GM18511 (cell line): ENCODE measurements around the gene NUBPL.
"Not testable (repeated sequence)": the region's sequence is repeated elsewhere in the genome, so short reads cannot be mapped to it uniquely, and the experiment has no call there.

Experiments
- ATAC-seq: cut with Tn5 transposase; IDR thresholded peaks from one replicate; pipeline ENCODE4 v1.9.1; 2021; ENCODE audit warnings: mild to moderate bottlenecking, moderate library complexity; ENCODE audit not compliant: unreplicated experiment

NUBPL gene

DNA sequence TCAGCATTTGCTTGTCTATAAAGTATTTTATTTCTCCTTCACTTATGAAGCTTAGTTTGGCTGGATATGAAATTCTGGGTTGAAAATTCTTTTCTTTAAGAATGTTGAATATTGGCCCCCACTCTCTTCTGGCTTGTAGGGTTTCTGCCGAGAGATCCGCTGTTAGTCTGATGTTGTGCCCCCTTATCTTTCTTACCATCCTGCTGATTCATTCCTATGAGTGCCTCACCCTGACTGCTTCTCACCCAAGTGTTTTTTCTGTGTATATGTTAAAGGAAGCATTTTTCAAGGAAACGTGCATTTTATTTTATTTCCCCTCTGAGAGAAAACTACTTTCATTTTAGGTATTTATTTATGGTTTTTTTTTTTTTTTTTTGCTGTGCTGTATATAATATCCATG, 236.7 kb downstream of the NUBPL start:
- not testable (repeated sequence) for ATAC-seq

DNA sequence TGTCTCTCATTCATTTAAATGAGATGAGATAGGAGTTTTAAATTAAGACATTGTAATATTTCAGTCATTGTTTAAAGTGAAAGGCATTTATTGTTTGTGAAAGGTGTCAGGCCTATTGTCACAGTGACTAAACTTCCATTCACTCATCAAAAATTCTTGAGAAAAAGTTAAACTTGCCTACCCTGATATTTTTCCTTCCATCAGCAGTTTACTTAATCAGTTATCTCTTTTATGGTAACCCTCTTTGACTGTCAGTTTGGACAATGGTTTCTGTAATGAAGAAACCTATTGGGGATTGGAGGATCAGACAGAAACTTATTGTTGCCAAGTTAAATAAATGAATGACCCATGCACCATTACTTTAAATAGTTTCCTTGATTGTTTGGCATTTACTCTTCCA, 241.6 kb downstream of the NUBPL start:
- ATAC-seq, result no peak

- ATAC-seq, result no peak
These were observed 245.0 kb downstream of the NUBPL start for GRCh38 chr14:31806249-31806648.

- not testable (repeated sequence) for ATAC-seq
These were observed 250.8 kb downstream of the NUBPL start for GRCh38 chr14:31811693-31812628.

DNA sequence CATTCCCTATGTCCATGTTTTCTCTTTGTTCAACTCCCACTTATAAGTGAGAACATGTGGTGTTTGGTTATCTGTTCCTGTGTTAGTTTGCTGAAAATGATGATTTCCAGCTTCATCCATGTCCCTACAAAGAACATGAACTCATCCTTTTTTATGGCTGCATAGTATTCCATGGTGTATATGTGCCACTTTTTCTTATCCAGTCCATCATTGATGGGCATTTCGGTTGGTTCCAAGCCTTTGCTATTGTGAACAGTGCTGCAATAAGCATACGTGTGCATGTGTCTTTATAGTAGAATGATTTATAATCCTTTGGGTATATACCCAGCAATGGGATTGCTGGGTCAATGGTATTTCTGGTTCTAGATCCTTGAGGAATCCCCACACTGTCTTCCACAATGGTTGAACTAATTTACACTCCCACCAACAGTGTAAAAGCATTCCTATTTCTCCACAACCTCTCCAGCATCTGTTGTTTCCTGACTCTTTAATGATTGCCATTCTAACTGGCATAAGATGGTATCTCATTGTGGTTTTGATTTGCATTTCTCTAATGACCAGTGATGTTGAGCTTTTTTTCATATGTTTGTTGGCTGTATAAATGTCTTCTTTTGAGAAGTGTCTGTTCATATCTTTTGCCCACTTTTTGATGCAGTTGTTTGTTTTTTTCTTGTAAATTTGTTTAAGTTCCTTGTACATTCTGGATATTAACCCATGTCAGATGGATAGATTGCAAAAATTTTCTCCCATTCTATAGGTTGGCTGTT, 252.7 kb downstream of the NUBPL start:
- ATAC-seq, result not testable (repeated sequence)

DNA sequence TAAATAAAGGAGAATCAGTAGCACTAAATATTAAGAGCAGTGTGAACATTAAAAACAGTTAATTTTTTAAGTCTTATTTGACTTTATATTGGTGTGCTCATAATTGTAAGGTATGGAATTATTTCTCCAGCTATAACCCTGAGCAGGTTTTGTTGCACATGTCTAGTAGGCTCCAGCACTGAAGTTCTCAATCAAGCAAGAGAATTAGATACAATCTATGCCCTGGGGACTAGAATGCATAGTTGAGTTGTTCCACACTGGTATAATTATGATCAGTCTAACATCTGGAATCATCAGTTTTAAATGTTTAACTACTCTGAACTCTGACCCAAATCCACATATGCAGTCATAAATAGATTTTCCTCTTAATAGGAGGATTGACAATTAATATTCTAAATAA, 258.1 kb downstream of the NUBPL start:
- no peak for ATAC-seq

- no peak for ATAC-seq
These were observed 264.3 kb downstream of the NUBPL start for GRCh38 chr14:31825459-31825858.

- ATAC-seq, result no peak
These were observed 266.1 kb downstream of the NUBPL start for GRCh38 chr14:31827325-31827724.

- ATAC-seq, result no peak
These were observed 268.0 kb downstream of the NUBPL start for GRCh38 chr14:31828946-31829868.

- ATAC-seq, result no peak
These were observed 273.4 kb downstream of the NUBPL start for GRCh38 chr14:31834616-31835015.

DNA sequence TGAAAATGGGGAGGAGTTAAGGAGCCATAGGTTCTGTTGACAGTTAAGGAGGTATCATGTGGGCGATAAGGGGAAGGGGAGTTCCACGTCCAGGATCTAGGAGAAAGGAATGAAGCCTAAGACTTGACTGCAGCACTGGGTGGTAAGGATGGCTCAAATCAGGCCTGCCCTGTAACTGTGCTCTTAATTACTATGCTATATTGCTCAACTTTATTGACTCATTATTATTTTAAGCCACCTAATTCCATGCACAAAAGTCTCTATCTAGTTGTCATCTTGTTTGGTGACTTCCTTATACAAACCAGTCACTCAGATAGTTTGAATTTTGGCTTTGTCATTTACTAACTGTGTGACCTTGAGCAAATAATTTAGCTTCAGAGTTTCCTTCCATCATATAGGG, 273.8 kb downstream of the NUBPL start:
- ATAC-seq, result no peak

DNA sequence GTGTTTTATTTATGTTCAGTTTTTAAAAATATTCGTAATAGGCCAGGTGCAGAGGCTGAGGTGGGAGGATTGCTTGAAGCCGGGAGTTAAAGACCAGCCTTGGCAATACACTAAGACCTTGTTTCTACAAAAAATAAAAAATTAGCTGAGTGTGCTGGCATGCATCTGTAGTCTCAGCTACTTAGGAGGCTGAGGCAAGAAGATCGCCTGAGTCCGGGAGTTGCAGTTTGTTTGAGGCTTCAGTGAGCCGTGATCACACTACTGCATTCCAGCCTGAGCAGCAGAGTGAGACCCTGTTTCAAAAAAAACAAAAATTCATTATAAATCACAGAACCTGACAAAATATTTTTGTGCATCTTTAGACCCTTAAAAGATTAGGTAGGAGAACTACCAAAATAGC, 275.8 kb downstream of the NUBPL start:
- no peak for ATAC-seq

DNA sequence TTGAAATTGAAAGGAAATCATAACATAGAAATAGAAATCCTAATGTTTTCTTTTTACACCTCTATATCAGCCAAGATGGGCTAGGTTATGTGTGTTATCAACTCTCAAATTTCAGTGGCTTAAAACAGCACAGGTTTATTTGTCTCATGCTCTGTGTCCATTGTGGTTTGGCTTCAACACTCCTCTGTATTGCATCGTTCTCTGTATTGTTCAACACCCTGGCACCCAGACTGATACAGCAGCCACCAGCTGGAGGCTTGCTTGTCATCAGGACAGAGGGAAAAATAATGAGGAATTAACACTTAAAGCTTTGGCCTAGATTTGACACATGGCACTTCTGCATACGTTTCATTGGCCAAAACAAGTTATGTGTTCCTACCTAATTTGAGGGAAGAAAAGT, 281.7 kb downstream of the NUBPL start:
- no peak for ATAC-seq

DNA sequence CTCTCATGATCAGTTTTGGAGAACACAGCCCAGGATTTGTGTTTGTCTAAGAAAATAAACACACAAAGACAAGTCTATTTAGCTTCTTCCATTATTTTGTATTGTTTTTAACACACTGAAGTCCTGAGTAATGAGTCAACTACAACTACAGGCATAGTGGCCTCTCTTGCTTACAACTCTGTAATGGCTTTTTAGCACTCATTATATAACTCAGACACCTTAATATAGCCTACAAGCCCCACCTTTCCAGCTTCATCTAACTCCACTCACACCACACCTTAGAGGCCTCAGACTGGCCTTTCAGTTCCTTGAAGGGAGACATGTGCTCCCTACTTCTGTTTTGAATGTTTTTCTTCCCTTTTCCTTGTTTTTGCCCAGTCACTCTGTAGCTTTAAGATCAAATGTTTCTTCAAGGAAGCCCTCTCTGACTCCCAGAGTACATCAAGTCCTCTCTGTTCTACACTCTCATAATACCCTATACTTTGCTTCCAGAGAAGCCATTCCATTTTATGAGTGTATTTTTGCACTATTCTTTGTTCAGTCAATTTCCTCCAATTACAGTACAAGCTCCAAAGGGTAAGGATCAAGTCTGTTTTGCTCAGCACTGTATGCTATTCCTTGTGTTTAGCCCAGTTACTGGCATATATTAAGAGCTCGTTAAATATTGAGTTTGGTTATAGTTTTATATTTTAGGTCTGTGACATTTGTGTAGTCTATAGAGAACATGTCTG, 282.3 kb downstream of the NUBPL start:
- no peak for ATAC-seq

DNA sequence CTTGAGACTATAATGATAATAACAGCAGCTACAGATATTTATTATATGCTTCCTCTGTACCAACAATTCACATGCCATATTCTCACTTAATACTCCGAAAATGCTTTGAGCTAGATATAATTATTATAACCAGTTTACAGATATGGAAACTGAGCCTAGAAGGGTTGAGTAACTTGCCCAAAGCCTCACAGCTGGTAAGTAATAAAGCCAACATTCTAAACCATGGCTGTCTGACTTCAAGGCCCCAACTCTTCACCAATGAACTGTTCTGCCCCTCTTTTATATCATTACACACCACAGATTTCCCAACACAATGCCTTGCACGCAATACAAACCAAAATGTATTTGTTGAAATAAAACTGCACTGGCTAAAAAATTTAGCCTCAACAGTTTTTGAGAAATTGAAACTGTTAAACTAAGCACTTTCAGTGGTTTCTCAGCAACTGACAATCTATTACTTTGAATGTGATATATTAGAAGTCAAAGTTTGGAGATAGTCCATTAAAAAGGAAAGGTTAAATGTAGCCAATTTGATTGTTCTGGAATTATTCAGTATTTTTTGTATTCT, 293.4 kb downstream of the NUBPL start:
- no peak for ATAC-seq

GRCh38 chr14:31855262-31855661, 294.1 kb downstream of the NUBPL start:
- no peak for ATAC-seq

GRCh38 chr14:31856003-31856402, 294.8 kb downstream of the NUBPL start:
- ATAC-seq, result not testable (repeated sequence)

DNA sequence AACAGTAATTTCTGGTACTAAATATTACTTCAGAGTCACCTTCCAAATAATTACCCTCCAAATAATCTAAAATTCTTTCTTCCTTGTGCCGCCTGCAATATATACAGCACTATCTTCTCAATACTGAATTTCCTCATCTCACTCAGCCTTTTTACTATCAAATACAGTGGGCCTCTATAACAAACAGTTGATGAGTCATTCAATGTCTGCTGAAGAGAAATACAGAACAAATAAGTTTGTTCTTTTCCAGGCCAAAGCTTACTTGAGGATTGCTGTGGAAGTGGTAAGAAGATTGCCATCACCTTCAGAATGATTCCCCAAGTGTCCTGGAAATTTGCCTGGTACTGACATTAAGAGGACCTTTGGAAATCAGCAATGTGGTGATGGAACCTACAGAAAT, 297.7 kb downstream of the NUBPL start:
- ATAC-seq, result no peak

GRCh38 chr14:31864937-31865855, 304.0 kb downstream of the NUBPL start:
- ATAC-seq, result no peak
